Measurements from ENCODE around the gene ICAM2.

DNA sequence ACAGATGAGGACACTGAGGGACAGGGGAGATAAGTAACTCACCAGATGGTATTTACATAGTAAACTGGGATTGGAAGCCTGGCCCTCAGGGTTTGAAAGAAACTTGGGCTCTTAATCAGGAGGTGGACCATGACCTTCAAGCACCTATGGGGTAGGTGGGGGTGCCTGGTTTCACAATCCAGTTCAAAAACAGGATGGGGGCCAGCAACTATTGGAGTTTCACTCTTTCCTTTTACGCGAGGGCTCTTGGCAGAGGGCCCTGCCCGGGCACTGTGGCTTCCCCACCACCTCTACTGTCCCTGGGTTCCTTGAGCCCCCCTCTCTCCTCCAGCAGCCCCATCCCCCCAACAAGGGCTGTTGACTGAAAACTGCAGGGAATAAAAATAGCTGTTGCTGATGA is 33.6 kb downstream of the ICAM2 start:
- TF ChIP-seq, protein P1, sequence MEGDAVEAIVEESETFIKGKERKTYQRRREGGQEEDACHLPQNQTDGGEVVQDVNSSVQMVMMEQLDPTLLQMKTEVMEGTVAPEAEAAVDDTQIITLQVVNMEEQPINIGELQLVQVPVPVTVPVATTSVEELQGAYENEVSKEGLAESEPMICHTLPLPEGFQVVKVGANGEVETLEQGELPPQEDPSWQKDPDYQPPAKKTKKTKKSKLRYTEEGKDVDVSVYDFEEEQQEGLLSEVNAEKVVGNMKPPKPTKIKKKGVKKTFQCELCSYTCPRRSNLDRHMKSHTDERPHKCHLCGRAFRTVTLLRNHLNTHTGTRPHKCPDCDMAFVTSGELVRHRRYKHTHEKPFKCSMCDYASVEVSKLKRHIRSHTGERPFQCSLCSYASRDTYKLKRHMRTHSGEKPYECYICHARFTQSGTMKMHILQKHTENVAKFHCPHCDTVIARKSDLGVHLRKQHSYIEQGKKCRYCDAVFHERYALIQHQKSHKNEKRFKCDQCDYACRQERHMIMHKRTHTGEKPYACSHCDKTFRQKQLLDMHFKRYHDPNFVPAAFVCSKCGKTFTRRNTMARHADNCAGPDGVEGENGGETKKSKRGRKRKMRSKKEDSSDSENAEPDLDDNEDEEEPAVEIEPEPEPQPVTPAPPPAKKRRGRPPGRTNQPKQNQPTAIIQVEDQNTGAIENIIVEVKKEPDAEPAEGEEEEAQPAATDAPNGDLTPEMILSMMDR (IDR thresholded peaks at IDR 0.05), result no peak
- no peak for TF ChIP-seq POLR2A (IDR thresholded peaks at IDR 0.05)

Measured in ovary (tissue), 3 donors.